ENCODE data around the gene ZNF805. TPM values are rescaled to one million over a fixed set of nuclear protein-coding genes. Genes with fewer than 3 reads are reported as not detected.
A peak's percentile ranks its signal among the peaks of the same experiment; 100 is the strongest.
"Not testable (repeated sequence)": the region's sequence is repeated elsewhere in the genome, so short reads cannot be mapped to it uniquely, and the experiment has no call there.

The ZNF805 gene
- total RNA-seq, 2 experiments from 2014 or later: 33.1 to 33.7 TPM

DNA sequence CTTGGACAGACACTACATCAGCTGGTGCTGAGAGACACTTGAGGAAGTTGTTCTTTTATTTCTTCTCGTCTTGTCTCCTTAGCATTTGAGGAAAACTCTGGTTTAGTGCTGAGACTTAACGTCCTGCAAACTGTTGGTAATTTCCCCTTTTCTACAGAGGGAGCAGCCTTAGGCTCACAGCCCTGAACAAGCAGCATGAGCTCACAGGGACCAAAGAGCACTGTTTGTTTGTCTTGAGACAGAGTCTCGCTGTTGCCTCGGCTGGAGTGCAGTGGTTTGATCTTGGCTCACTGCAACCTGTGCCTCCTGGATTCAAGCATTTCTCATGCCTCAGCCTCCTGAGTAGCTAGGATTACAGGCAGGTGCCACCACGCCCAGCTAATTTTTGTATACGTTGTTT is 5.5 kb downstream of the ZNF805 start:
- POLR2A ChIA-PET: interaction anchor here (0.5 kb wide), 1 partner anchor 192 kb away, joined by 3 read pairs; no protein-coding TSS in a partner anchor
- peaks cover 23% of the 10 kb centered on the region for H3K4me1 ChIP-seq (ENCODE audit: insufficient read depth, low read length)
- ATAC-seq (ENCODE audit: poor library complexity) (no peak), DNase-seq (no peak)
- Mint-ChIP-seq H3K9me3 (peaks cover 6% of the 10 kb centered on the region), H3K36me3 (ENCODE audit: low read depth) (peaks cover 98% of the 10 kb centered on the region), H3K4me3 (no peak overlapping the region), H3K4me1 (ENCODE audit: low read depth) (peaks cover 35% of the 10 kb centered on the region), H3K27ac (no peak overlapping the region), H3K27me3 (no peaks in the 10 kb centered on the region)
- no peaks in the 10 kb centered on the region for H3K27me3 ChIP-seq (ENCODE audit: control insufficient read depth in 1 of 2, insufficient read depth in 2 of 2, low read length in 2 of 2)
- TF ChIP-seq, protein P1, sequence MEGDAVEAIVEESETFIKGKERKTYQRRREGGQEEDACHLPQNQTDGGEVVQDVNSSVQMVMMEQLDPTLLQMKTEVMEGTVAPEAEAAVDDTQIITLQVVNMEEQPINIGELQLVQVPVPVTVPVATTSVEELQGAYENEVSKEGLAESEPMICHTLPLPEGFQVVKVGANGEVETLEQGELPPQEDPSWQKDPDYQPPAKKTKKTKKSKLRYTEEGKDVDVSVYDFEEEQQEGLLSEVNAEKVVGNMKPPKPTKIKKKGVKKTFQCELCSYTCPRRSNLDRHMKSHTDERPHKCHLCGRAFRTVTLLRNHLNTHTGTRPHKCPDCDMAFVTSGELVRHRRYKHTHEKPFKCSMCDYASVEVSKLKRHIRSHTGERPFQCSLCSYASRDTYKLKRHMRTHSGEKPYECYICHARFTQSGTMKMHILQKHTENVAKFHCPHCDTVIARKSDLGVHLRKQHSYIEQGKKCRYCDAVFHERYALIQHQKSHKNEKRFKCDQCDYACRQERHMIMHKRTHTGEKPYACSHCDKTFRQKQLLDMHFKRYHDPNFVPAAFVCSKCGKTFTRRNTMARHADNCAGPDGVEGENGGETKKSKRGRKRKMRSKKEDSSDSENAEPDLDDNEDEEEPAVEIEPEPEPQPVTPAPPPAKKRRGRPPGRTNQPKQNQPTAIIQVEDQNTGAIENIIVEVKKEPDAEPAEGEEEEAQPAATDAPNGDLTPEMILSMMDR (IDR thresholded peaks at IDR 0.05): no peak
- H3K4me3 ChIP-seq (ENCODE audit: low read length): no peak overlapping the region
- CTCF ChIA-PET: interaction anchor here (0.5 kb wide), 1 partner anchor 28 kb away, joined by 3 read pairs; no protein-coding TSS in a partner anchor
- peaks cover 5 to 12% of the 10 kb centered on the region in 2 experiments for H3K9me3 ChIP-seq (ENCODE audit: control insufficient read depth in 1 of 2, insufficient read depth in 1 of 2, low read length in 2 of 2)
- intact Hi-C loops (cut with DNase I, micrococcal nuclease): no loop called here
- H3K36me3 ChIP-seq (ENCODE audit: insufficient read depth, low read length): peaks cover 61% of the 10 kb centered on the region
- no peak overlapping the region for H3K27ac ChIP-seq (ENCODE audit: low read depth in 1 of 2, low read length in 2 of 2)

DNA sequence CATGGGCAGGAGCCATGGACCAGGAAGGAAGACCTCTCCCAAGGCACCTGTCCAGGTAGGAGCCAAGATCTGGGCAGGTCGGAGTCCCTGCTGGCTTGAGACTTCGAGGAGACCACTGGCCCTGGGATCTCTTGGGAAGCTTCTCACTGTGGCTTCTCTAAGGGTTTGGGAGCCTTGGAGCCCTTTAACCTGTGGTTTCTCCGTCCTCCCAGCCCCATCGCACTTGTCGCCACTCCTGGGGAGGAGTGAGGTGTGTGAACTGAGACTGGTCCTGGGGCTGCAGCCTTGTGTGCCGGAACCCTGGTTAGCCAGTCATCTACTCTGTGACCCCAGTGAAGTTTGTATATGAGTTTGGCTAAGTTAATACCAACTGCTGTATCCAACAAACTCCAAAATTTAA is 8.2 kb downstream of the ZNF805 start:
- TF ChIP-seq, protein P1 (IDR thresholded peaks at IDR 0.05): no peak
- no peak overlapping the region for H3K4me3 Mint-ChIP-seq
- peaks cover 4% of the 10 kb centered on the region for H3K4me1 ChIP-seq (ENCODE audit: insufficient read depth, low read length)
- DNase-seq: no peak
- peaks cover 82% of the 10 kb centered on the region for H3K36me3 ChIP-seq (ENCODE audit: insufficient read depth, low read length)
- peaks cover 8% of the 10 kb centered on the region for H3K4me1 Mint-ChIP-seq (ENCODE audit: low read depth)
- no peak overlapping the region for H3K27ac Mint-ChIP-seq
- ChIA-PET POLR2A (interaction anchor here (0.6 kb wide), 1 partner anchor 33 kb away, joined by 3 read pairs; no protein-coding TSS in a partner anchor), CTCF (no interaction called here)
- no peak overlapping the region for H3K4me3 ChIP-seq (ENCODE audit: low read length)
- peaks cover 12% of the 10 kb centered on the region for H3K9me3 Mint-ChIP-seq
- H3K27me3 Mint-ChIP-seq: no peaks in the 10 kb centered on the region
- ATAC-seq (ENCODE audit: poor library complexity): no peak
- intact Hi-C loops (cut with DNase I, micrococcal nuclease): no loop called here
- H3K36me3 Mint-ChIP-seq (ENCODE audit: low read depth): peaks cover 98% of the 10 kb centered on the region
- peaks cover 12 to 28% of the 10 kb centered on the region in 2 experiments for H3K9me3 ChIP-seq (ENCODE audit: control insufficient read depth in 1 of 2, insufficient read depth in 1 of 2, low read length in 2 of 2)
- H3K27ac ChIP-seq (ENCODE audit: low read depth in 1 of 2, low read length in 2 of 2): no peak overlapping the region
- H3K27me3 ChIP-seq (ENCODE audit: control insufficient read depth in 1 of 2, insufficient read depth in 2 of 2, low read length in 2 of 2): no peaks in the 10 kb centered on the region

DNA sequence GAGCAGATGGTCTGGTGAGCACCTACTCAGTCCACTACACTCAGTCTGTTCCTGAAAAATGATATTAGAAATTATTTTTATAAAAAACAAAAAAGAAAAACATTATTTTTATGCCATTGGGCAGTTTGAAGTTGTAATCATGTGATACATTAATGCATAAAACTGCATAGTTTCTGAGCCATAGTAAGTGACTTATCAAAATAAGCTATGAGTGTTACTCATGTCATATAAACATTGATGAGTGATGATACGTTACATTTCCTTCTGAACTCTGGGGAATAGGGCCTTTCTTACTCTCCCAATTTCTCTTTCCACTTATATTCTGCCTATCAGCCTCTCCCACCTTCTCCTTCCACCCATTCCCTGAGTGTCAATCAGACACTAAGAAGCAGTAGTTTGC is 8.9 kb downstream of the ZNF805 start:
- Histone ChIP-seq H3K4me1 (ENCODE audit: insufficient read depth, low read length) (peaks cover 4% of the 10 kb centered on the region), H3K27ac (ENCODE audit: low read depth in 1 of 2, low read length in 2 of 2) (no peak overlapping the region), H3K27me3 (ENCODE audit: control insufficient read depth in 1 of 2, insufficient read depth in 2 of 2, low read length in 2 of 2) (no peaks in the 10 kb centered on the region), H3K4me3 (ENCODE audit: low read length) (no peak overlapping the region), H3K9me3 (ENCODE audit: control insufficient read depth in 1 of 2, insufficient read depth in 1 of 2, low read length in 2 of 2) (peaks cover 18 to 35% of the 10 kb centered on the region in 2 experiments), H3K36me3 (ENCODE audit: insufficient read depth, low read length) (peaks cover 87% of the 10 kb centered on the region)
- intact Hi-C loops (cut with DNase I, micrococcal nuclease): no loop called here
- ATAC-seq (ENCODE audit: poor library complexity) (no peak), DNase-seq (no peak)
- peaks cover 13% of the 10 kb centered on the region for H3K9me3 Mint-ChIP-seq
- TF ChIP-seq, protein P1 (IDR thresholded peaks at IDR 0.05): no peak
- CTCF ChIA-PET: no interaction called here
- POLR2A ChIA-PET: no interaction called here
- peaks cover 99% of the 10 kb centered on the region for H3K36me3 Mint-ChIP-seq (ENCODE audit: low read depth)
- H3K4me3 Mint-ChIP-seq: no peak overlapping the region
- H3K4me1 Mint-ChIP-seq (ENCODE audit: low read depth): peaks cover 5% of the 10 kb centered on the region
- H3K27me3 Mint-ChIP-seq: no peaks in the 10 kb centered on the region
- H3K27ac Mint-ChIP-seq: no peak overlapping the region

DNA sequence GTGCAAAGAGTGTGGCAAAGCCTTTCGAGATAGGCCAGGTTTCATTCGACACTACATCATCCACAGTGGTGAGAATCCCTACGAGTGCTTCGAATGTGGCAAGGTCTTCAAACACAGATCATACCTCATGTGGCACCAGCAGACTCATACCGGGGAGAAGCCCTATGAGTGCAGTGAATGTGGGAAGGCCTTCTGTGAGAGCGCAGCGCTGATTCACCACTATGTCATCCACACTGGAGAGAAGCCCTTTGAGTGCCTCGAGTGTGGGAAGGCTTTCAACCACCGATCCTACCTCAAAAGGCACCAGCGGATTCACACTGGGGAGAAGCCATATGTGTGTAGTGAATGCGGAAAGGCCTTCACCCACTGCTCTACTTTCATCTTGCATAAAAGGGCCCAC is 13.3 kb downstream of the ZNF805 start:
- ATAC-seq (ENCODE audit: poor library complexity); H3K4me1 ChIP-seq (ENCODE audit: insufficient read depth, low read length); POLR2A ChIA-PET; H3K27ac ChIP-seq (ENCODE audit: low read depth in 1 of 2, low read length in 2 of 2); intact Hi-C loops (cut with DNase I, micrococcal nuclease); DNase-seq; H3K27ac Mint-ChIP-seq; H3K4me3 ChIP-seq (ENCODE audit: low read length); CTCF ChIA-PET; H3K27me3 ChIP-seq (ENCODE audit: control insufficient read depth in 1 of 2, insufficient read depth in 2 of 2, low read length in 2 of 2); H3K27me3 Mint-ChIP-seq: not testable (repeated sequence)
- peaks cover 26% of the 10 kb centered on the region for H3K9me3 Mint-ChIP-seq
- peak overlapping the region; percentile 34 for H3K4me3 Mint-ChIP-seq
- peaks cover 11% of the 10 kb centered on the region for H3K4me1 Mint-ChIP-seq (ENCODE audit: low read depth)
- H3K36me3 Mint-ChIP-seq (ENCODE audit: low read depth): peaks cover 93% of the 10 kb centered on the region
- H3K36me3 ChIP-seq (ENCODE audit: insufficient read depth, low read length): peaks cover 56% of the 10 kb centered on the region
- peaks cover 22 to 43% of the 10 kb centered on the region in 2 experiments for H3K9me3 ChIP-seq (ENCODE audit: control insufficient read depth in 1 of 2, insufficient read depth in 1 of 2, low read length in 2 of 2)

All from CD4-positive, alpha-beta T cell (primary cell).